ENCODE results near the gene TMEM219. TPM values are rescaled to one million over a fixed set of nuclear protein-coding genes. Genes with fewer than 3 reads are reported as not detected.

The TMEM219 gene
- total RNA-seq, result 10 to 100 TPM; 39.6 to 64.5 (median 50.3) TPM
- polyA plus RNA-seq, result 10 to 100 TPM; 53.7 to 80.7 (median 60.4) TPM
- long read RNA-seq, donor 1, transcript TMEM219-201 (6 exons, 999 nt), result major isoform, 12 of 43 reads
- long read RNA-seq, donor 1, transcript TMEM219-204 (5 exons, 1,292 nt), result minor isoform, 5 of 43 reads
- long read RNA-seq, donor 1, partial matches to known transcripts, result 3 of 43 reads
- long read RNA-seq, donor 1, other reads (novel, unspliced or antisense), result 23 of 43 reads
- long read RNA-seq, donor 2, transcript TMEM219-201 (6 exons, 999 nt), result major isoform, 15 of 55 reads
- long read RNA-seq, donor 2, partial matches to known transcripts, result 3 of 55 reads
- long read RNA-seq, donor 2, other reads (novel, unspliced or antisense), result 30 of 55 reads

GRCh38 chr16:29961479-29962343, at the start of gene TMEM219:
Gene TMEM219, plus strand, starts transcription at chr16:29962079. Its CDS starts 1,065 bp downstream, at chr16:29963144.
- intact Hi-C loops (cut with DNase I), result loop anchor here in 1 of 2 donors (5.0 kb wide), 1 partner anchor 34 kb away; the partner anchor contains the start of gene KCTD13
- peaks cover 0 to 9% of the 10 kb centered on the region in 2 donors for H3K36me3 ChIP-seq (ENCODE audit: insufficient read depth in 1 of 2, low read depth in 1 of 2)
- WGBS, 3 donors, result 0 to 2% (median 1%) methylated on average over 58 to 75 of the region's 75 CpGs
- no peaks in the 10 kb centered on the region for H3K27me3 ChIP-seq (ENCODE audit: insufficient read depth in 3 of 3, low read length in 2 of 3)
- H3K4me3 ChIP-seq, result peak within 1 kb of the TSS; percentile 75
- H3K9me3 ChIP-seq, result no peaks in the 10 kb centered on the region
- TF ChIP-seq, protein P1, sequence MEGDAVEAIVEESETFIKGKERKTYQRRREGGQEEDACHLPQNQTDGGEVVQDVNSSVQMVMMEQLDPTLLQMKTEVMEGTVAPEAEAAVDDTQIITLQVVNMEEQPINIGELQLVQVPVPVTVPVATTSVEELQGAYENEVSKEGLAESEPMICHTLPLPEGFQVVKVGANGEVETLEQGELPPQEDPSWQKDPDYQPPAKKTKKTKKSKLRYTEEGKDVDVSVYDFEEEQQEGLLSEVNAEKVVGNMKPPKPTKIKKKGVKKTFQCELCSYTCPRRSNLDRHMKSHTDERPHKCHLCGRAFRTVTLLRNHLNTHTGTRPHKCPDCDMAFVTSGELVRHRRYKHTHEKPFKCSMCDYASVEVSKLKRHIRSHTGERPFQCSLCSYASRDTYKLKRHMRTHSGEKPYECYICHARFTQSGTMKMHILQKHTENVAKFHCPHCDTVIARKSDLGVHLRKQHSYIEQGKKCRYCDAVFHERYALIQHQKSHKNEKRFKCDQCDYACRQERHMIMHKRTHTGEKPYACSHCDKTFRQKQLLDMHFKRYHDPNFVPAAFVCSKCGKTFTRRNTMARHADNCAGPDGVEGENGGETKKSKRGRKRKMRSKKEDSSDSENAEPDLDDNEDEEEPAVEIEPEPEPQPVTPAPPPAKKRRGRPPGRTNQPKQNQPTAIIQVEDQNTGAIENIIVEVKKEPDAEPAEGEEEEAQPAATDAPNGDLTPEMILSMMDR (IDR thresholded peaks at IDR 0.05), result peak; percentile 45
- ATAC-seq (peak; percentile 98 to 99 (median 99)), DNase-seq (peak; percentile 91 to 95)
- H3K4me1 ChIP-seq, result no peaks in the 10 kb centered on the region
- H3K27ac ChIP-seq, result peak within 1 kb of the TSS; percentile 83

GRCh38 chr16:29912087-29912486, 49.8 kb upstream of the TMEM219 start:
- 66 to 74% (median 68%) methylated on average over 11 of the region's 11 CpGs for WGBS, 3 donors
- H3K9me3 ChIP-seq, result no peaks in the 10 kb centered on the region
- H3K36me3 ChIP-seq (ENCODE audit: insufficient read depth in 1 of 2, low read depth in 1 of 2), result peaks cover 0 to 17% of the 10 kb centered on the region in 2 donors
- TF ChIP-seq, protein P1 (IDR thresholded peaks at IDR 0.05), result no peak
- peak in 1 of 2 donors; percentile 50 for DNase-seq
- H3K4me3 ChIP-seq, result no peak overlapping the region
- H3K27me3 ChIP-seq (ENCODE audit: insufficient read depth in 3 of 3, low read length in 2 of 3), result no peaks in the 10 kb centered on the region
- no peak overlapping the region for H3K27ac ChIP-seq
- intact Hi-C loops (cut with DNase I), result no loop called here
- no peaks in the 10 kb centered on the region for H3K4me1 ChIP-seq
- peak in 1 of 4 donors; percentile 25 for ATAC-seq

- WGBS, 3 donors, result 94 to 96% (median 95%) methylated on average over 8 of the region's 8 CpGs
- H3K4me3 ChIP-seq, result no peak overlapping the region
- DNase-seq (no peak), ATAC-seq (no peak)
- TF ChIP-seq, protein P1 (IDR thresholded peaks at IDR 0.05), result no peak
- H3K9me3 ChIP-seq, result no peaks in the 10 kb centered on the region
- no peak overlapping the region for H3K27ac ChIP-seq
- no peaks in the 10 kb centered on the region for H3K4me1 ChIP-seq
- intact Hi-C loops (cut with DNase I), result no loop called here
- no peaks in the 10 kb centered on the region for H3K27me3 ChIP-seq (ENCODE audit: insufficient read depth in 3 of 3, low read length in 2 of 3)
- H3K36me3 ChIP-seq (ENCODE audit: insufficient read depth in 1 of 2, low read depth in 1 of 2), result peaks cover 0 to 24% of the 10 kb centered on the region in 2 donors
Observed at GRCh38 chr16:29913514-29913913, 48.4 kb upstream of the TMEM219 start.

GRCh38 chr16:29915590-29916247, 46.2 kb upstream of the TMEM219 start:
- 78 to 82% (median 81%) methylated on average over 6 of the region's 6 CpGs for WGBS, 3 donors
- TF ChIP-seq, protein P1 (IDR thresholded peaks at IDR 0.05), result no peak
- H3K9me3 ChIP-seq, result no peaks in the 10 kb centered on the region
- no peak overlapping the region for H3K4me3 ChIP-seq
- H3K36me3 ChIP-seq (ENCODE audit: insufficient read depth in 1 of 2, low read depth in 1 of 2), result peaks cover 3 to 46% of the 10 kb centered on the region in 2 donors
- no peaks in the 10 kb centered on the region for H3K4me1 ChIP-seq
- ATAC-seq, result no peak
- no peaks in the 10 kb centered on the region for H3K27me3 ChIP-seq (ENCODE audit: insufficient read depth in 3 of 3, low read length in 2 of 3)
- intact Hi-C loops (cut with DNase I), result no loop called here
- no peak overlapping the region for H3K27ac ChIP-seq
- DNase-seq, result no peak

Measured in psoas muscle (tissue), 8 donors.